Right ventricle myocardium inferior (tissue), 1 donor: ENCODE measurements around the gene ZNF438. TPM values are rescaled to one million over a fixed set of nuclear protein-coding genes. Genes with fewer than 3 reads are reported as not detected.

Experiments used
- ATAC-seq: fragments of 200-7000 bp; cut with Tn5 transposase; one replicate; pipeline ENCODE4 v1.9.1; 2020; ENCODE audit warnings: mild to moderate bottlenecking, moderate library complexity
- DNase-seq: peaks from one replicate; pipeline ENCODE4 v3.0.0; 2021; ENCODE audit errors: missing footprints
- intact Hi-C: fragments of 100-400 bp; cut with DNase I; formaldehyde crosslinking; loops from one replicate; pipeline ENCODE4 v1.11.0; 2022
- total RNA-seq: library from RNA; stranded (reverse); fragmentation: NEBNext Ultra II Directional; extraction: Animal tissue kit (Norgen Biotek cat#: 25700); gene quantifications from one replicate; pipeline ENCODE4 v1.2.1, GENCODE V29; 2021
- donor health status: DM: no; HTN: yes; CAD: no; lungs with severe emphysema.

Gene ZNF438
- total RNA-seq, 1 donor from 2014 or later = 12.8 TPM

GRCh38 chr10:31025142-31025541 lies 6.5 kb downstream of the ZNF438 start:
- no peak for ATAC-seq
- intact Hi-C loops = no loop called here
- DNase-seq = no peak

DNA sequence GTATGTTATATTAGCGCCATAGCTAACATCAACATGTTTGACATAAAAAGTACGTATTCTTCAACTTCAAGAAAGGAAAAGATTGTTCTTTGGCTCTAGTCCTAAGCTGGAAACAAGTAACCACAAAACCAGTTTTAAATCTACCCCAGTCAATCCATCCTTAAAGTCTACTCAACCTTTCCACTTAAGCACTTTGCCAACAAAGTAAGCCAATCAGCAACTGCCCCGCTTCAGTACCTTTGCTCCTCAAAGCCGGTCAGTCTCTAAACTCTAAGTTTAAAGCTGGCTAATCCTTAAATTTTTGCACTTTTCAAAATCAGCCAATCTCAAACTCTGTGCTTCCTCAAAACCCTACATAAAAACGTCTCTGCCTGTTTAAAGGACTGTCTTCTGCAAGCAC lies 8.1 kb downstream of the ZNF438 start:
- no peak for ATAC-seq
- intact Hi-C loops = no loop called here
- no peak for DNase-seq

GRCh38 chr10:31020209-31020608 lies 11.5 kb downstream of the ZNF438 start:
- DNase-seq (no peak), ATAC-seq (no peak)
- intact Hi-C loops = no loop called here

DNA sequence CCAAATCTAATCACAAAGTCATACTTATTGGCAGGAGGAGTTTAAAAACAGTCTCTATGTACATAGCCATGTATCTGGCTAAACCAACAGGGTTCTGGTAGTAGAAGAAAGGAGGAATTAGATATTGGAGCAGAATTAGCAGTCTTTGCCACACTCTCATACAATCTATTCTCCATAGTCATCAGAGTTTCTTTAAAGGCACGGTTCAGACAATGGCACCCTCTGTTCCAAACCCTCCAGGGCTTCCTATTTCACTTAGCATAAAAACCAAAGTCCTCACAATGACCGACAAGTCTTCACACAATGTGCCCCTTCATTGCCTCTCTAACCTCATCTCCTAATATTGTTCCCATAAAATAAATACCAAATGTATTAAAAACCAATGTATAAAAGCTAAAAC lies 12.7 kb downstream of the ZNF438 start:
- intact Hi-C loops = loop anchor here (2.0 kb wide), 1 partner anchor 38 kb away; no protein-coding TSS in a partner anchor
- ATAC-seq (peak; percentile 18), DNase-seq (no peak)

DNA sequence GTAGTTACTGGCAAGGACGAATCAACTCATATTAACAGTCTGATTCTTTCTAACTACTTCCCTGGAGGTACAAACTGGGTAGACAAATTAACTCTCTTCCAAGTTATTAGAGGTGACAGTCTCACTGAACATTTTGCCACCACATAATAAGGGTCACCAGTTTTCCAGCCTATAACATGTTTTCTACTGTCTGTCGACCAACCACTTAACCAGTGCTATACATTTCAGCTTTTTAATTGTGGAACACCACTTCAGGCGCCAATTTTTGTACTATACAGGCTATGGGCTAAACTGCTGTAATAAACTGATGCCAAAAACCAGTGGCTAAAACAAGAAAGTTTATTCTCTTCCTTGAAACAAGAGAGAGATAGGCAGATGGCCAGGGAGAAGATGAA lies 13.3 kb downstream of the ZNF438 start:
- intact Hi-C loops = loop anchor here (2.0 kb wide), 1 partner anchor 38 kb away; no protein-coding TSS in a partner anchor
- ATAC-seq (peak; percentile 16), DNase-seq (no peak)

DNA sequence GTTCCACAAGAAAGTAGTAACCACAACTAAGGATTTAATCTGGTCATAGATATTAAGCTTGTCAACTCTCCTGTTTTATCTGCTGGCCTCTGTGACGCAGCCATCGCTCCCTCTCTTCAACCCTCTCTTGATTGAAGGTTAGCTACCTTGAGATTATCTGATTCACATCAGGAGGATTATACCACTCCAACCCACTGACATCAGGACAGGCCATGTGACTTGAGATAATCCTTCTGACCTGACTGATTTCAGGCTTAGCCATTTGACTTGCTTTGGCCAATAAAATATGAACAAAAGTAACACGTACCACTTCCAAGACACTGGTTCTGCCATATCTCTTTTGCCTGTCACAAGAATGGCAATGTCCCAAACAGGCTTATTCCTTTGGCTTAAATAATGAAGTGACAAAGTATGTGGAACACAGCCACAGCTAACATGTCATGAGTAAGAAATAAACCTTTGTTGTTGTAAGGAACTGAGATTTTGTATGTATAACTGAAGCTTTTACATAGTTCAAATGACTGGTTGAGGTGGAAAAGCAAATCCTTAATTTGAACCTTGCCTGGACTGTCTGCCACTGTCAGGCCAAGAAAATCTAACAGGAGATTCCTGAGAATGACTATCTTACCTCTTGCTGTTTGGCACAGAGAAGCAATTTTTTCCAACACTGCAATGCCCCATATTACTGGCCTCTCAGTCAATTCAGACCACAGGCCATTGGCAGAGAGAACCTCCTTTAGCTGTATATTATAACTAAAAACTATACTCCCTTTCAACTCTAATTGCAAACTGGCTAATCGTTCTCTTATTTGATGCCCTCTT lies 13.9 kb downstream of the ZNF438 start:
- DNase-seq = no peak
- intact Hi-C loops = loop anchor here (2.0 kb wide), 1 partner anchor 37 kb away; no protein-coding TSS in a partner anchor
- ATAC-seq = peak; percentile 39

- DNase-seq (no peak), ATAC-seq (no peak)
- intact Hi-C loops = no loop called here
Observed at GRCh38 chr10:31014161-31014875, 17.3 kb downstream of the ZNF438 start.

- DNase-seq (no peak), ATAC-seq (no peak)
- intact Hi-C loops = no loop called here
Observed at GRCh38 chr10:31013331-31013730, 18.3 kb downstream of the ZNF438 start.

GRCh38 chr10:31011665-31012022 lies 20.0 kb downstream of the ZNF438 start:
- ATAC-seq (no peak), DNase-seq (no peak)
- intact Hi-C loops = no loop called here

- no peak for ATAC-seq
Observed at GRCh38 chr10:31011017-31011664, 20.5 kb downstream of the ZNF438 start.

GRCh38 chr10:31010062-31010461 lies 21.6 kb downstream of the ZNF438 start:
- no peak for ATAC-seq

More at GRCh38 chr10:31011017-31011664, 20.5 kb downstream of the ZNF438 start:
- intact Hi-C loops = no loop called here
- DNase-seq = no peak

GRCh38 chr10:31005895-31006294 lies 25.8 kb downstream of the ZNF438 start:
- DNase-seq = no peak
- no peak for ATAC-seq
- intact Hi-C loops = no loop called here

More at GRCh38 chr10:31010062-31010461, 21.6 kb downstream of the ZNF438 start:
- no peak for DNase-seq
- intact Hi-C loops = no loop called here

- DNase-seq (no peak), ATAC-seq (peak; percentile 30)
- intact Hi-C loops = no loop called here
Observed at GRCh38 chr10:31004611-31005193, 27.0 kb downstream of the ZNF438 start.

DNA sequence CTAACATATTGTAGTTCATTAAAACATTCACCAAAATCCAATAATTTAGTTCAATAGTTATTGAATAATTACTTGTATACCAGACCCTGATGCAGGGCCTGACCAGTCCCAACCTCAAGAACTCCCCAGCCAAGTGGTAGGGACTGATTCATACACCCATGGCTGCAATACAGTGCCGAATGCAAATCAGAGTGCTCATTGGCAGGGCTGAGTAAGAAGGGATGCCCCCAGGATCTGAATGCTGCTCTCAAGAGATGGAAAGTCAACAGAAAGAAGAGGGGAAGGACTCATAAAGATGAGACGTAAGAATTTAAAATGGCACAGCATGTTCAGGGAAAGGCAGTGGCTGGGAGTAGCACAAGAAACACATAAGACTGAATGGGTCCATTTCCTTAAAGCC lies 29.9 kb downstream of the ZNF438 start:
- intact Hi-C loops = no loop called here
- DNase-seq = no peak
- no peak for ATAC-seq

- DNase-seq (no peak), ATAC-seq (peak; percentile 24)
- intact Hi-C loops = no loop called here
Observed at GRCh38 chr10:31000867-31001266, 30.8 kb downstream of the ZNF438 start.

DNA sequence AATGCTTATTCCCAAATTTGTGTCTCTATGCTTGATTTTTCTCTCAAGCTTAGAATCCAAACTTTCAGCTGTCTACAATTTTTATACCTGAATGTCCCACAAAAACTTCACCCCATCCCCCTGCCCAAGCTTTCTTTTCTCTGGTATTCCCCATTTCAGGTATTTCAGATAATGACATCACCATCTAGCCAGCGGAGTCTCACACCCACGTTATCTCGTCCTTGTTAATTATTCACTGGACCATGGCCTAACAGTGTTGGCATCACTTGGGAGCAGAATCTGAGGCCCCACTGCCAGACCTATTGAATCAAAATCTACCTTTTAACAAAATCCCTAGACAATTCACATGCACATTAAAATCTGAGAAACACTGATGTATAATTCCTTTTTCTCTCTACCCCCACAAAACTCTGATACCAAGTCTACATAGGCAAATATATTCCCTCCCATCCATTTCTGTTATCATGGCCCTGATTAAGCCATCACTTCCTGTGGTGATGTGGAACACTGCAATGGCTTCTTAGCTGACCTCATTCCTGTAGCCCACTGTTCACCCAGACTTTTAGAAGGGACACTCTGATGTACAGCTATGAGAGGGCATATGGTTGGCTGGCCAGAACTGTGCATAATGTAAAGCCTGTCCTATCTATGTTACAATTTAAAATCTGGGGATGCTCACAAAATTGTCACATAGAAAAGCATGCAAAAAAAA lies 31.4 kb downstream of the ZNF438 start:
- intact Hi-C loops = no loop called here
- ATAC-seq (no peak), DNase-seq (no peak)

DNA sequence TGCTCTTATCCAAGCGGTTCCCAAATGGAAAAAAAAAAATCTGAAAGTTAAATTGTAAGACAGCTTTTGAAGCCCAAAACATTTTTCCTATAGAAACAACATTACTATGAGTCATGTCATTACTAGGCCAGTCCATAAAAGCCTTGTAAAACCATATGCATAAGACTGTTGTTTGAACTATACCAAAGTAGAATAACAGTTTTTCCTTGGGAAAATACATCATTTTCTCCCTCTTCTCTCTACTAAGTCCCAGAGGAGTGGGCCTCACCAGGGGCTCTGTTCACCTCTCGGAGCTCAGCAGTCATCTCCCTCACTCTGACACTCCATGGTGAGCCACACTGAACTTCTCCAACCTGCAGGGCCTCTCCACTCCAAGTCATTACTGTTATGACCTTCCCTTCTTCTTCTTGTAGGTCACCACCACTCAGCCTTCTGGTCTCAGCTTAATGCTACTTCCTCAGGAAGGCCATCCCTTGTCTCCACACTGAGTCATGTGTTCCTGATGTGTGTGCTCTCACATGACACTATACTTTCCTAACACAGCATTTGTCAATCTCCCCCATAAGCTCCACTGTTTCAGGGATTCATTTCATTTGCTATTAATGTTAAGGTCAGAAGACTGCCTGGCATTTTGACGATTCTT lies 32.5 kb downstream of the ZNF438 start:
- no peak for DNase-seq

DNA sequence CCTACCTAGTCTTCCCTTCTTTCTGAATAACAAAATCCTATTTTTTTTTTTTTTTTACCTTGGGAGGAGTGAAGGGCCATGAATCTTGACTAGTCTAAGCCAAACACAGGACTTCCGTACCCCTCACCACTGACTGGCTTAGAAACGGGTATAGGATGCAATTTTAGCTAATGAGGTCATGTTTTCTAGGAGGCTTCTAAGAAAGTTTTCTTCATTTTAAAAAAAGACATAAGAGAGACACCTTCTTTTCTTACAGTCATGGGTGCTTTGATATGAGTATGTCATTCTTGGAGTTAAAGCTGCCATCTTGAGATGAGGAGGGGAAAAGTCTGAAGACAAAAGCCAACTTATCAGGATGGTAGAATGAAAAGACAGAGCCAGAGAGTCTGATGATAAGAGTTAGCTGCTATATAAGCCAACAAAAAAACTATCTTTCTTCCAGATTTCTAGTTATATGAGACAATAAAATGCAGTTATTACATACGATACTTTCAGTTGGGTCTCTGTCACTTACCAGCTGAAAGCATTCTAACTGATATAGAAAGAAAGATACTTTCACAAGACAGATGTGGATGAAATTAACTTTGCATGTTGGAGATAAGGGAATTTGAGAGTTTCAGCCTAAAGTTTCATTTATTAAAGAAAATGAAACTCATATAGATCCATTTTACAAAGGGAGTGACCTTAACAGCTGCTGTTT lies 34.0 kb downstream of the ZNF438 start:
- DNase-seq (no peak), ATAC-seq (no peak)
- intact Hi-C loops = no loop called here

More for the DNA sequence above, 32.5 kb downstream of the ZNF438 start:
- intact Hi-C loops = no loop called here
- ATAC-seq = peak; percentile 78
